Measurements from ENCODE around the gene KMT2B.

The KMT2B gene

DNA sequence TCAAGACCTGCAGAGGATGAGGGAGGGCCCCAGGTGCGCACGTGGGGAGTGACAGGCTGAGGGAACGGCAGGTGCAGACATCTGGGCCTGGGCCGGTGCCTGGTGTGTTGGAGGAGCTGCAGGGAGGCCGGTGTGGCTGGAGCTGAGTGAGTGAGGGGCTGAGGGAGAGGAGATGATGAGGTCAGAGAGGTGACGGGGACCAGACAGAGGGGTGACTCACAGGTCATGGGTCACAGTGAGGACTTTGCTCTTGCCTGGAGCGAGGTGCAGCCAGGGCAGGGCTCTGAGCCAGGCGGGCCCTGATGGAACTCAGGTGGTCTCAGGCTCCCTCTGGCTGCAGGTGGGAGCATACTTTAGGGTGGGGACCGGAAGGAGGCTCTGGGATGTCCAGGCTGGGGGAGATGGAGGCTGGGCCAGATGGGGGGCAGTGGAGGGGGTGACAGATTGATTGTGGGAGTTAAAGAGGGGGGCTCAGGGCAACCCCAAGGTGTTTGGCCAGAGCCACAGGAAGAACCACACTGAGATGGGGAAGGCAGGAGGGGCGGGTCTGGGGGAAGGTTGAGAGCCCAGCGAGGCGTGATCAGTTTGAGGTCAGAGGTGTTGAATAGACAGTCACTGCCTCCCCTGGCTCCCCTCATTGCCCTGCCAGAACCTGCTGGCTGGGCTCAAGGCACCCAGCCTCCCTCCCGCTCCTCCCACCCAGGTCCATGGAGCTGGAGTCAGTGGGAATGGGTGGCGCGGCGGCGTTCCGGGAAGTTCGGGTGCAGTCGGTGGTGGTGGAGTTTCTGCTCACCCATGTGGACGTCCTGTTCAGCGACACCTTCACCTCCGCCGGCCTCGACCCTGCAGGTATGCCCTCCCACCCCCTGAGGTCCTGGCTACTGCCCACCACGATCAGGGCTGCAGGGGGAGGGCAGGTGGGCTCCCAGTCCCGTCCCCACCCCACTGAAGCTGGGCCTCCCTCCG, 65.9 kb downstream of the KMT2B start:
- no peak for DNase-seq

- DNase-seq = no peak
Observed at GRCh38 chr19:35784503-35785338, 66.9 kb downstream of the KMT2B start.

DNA sequence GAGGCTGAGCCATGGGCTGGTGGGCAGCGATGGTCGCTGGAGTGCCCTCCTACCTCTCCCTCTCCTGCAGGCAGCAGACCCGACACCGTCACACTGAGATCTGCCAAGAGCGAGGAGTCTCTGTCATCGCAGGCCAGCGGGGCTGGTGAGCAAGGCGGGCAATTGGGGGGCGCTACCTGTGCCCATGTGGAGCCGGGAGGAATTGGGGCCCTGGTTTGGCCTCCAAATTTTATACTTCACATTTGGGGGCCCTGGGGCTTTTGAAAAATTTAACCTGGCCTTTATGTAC, 67.5 kb downstream of the KMT2B start:
- DNase-seq = no peak

DNA sequence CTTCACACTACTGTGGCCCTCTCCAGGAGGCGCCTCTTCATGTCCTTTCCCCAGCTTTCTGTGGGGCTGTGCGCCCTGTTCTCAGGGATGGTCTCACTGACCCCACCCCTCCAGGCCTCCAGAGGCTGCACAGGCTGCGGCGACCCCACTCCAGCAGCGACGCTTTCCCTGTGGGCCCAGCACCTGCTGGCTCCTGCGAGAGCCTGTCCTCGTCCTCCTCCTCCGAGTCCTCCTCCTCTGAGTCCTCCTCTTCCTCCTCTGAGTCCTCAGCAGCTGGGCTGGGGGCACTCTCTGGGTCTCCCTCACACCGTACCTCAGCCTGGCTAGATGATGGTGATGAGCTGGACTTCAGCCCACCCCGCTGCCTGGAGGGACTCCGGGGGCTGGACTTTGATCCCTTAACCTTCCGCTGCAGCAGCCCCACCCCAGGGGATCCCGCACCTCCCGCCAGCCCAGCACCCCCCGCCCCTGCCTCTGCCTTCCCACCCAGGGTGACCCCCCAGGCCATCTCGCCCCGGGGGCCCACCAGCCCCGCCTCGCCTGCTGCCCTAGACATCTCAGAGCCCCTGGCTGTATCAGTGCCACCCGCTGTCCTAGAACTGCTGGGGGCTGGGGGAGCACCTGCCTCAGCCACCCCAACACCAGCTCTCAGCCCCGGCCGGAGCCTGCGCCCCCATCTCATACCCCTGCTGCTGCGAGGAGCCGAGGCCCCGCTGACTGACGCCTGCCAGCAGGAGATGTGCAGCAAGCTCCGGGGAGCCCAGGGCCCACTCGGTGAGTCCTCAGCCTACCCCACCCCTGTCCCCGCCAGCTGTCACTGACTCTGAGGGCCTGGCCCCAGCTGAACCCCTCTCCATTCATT, 68.7 kb downstream of the KMT2B start:
- DNase-seq = no peak

GRCh38 chr19:35787227-35787799, 69.5 kb downstream of the KMT2B start:
- DNase-seq = no peak

Data from GDM1 (cell line).